ENCODE results near the gene CRYBA4. TPM values are rescaled to one million over a fixed set of nuclear protein-coding genes. Genes with fewer than 3 reads are reported as not detected.

Gene CRYBA4
- polyA plus RNA-seq, 1 of the 3 experiments (the other 2 are of a cell fraction): not detected

GRCh38 chr22:26610072-26610958 lies 11.4 kb upstream of the CRYBA4 start (continued):
- TF ChIP-seq PBX3 (IDR thresholded peaks at IDR 0.05) (peak; percentile 64), SIN3A (IDR thresholded peaks at IDR 0.05; ENCODE audit: borderline replicate concordance, low read depth, low read length) (no peak), NRF1 (IDR thresholded peaks at IDR 0.05; ENCODE audit: low read depth, low read length) (no peak), RFX5 (IDR thresholded peaks at IDR 0.05; ENCODE audit: low read length) (no peak), REST (IDR thresholded peaks at IDR 0.05; ENCODE audit: low read depth, low read length) (no peak), MAX (IDR thresholded peaks at IDR 0.05; ENCODE audit: low read depth) (peak; percentile 19; the same call in 1 of the 2 replicates), FOXM1 (IDR thresholded peaks at IDR 0.05; ENCODE audit: low read depth) (0 out of 2 replicates have a peak, but pooled peaks have one; percentile 36), TAF1 (IDR thresholded peaks at IDR 0.05; ENCODE audit: borderline replicate concordance, low read depth, low read length) (no peak), TCF12 (IDR thresholded peaks at IDR 0.05) (peak; percentile 97), FOSL2 (IDR thresholded peaks at IDR 0.05; ENCODE audit: borderline replicate concordance, low read depth) (peak; percentile 86), FOXJ3 (CRISPR knock-in tag; IDR thresholded peaks at IDR 0.05) (no peak), ZBTB33 (IDR thresholded peaks at IDR 0.05; ENCODE audit: borderline replicate concordance, low read depth) (peak; percentile 61; the same call in 1 of the 2 replicates), NFIC (IDR thresholded peaks at IDR 0.05; ENCODE audit: borderline replicate concordance) (peak; percentile 93), ELF1 (IDR thresholded peaks at IDR 0.05) (no peak)
- TF ChIP-seq, protein P1, sequence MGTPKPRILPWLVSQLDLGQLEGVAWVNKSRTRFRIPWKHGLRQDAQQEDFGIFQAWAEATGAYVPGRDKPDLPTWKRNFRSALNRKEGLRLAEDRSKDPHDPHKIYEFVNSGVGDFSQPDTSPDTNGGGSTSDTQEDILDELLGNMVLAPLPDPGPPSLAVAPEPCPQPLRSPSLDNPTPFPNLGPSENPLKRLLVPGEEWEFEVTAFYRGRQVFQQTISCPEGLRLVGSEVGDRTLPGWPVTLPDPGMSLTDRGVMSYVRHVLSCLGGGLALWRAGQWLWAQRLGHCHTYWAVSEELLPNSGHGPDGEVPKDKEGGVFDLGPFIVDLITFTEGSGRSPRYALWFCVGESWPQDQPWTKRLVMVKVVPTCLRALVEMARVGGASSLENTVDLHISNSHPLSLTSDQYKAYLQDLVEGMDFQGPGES (IDR thresholded peaks at IDR 0.05; ENCODE audit: low read depth, low read length): no peak
